ENCODE measurements around the gene FEM1B.

The FEM1B gene

DNA sequence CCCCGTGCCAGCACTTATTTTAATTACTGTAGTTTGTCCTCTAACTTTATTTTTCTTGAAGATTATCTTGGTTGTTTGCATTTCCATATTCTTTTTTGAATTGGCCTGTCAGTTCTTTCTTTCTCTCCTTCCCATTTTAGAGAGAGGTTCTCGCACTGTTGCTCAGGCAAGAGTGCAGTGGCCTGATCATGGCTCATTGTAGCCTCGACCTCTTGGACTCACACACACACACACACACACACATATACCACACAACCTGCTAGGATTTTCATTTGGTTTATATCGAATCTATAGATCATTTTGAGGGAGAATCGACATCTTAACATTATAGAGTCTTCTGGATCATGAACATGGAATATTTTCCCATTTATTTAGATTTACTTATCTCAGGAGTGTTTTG lies 8.7 kb downstream of the FEM1B start:
- DNase-seq = no peak

DNA sequence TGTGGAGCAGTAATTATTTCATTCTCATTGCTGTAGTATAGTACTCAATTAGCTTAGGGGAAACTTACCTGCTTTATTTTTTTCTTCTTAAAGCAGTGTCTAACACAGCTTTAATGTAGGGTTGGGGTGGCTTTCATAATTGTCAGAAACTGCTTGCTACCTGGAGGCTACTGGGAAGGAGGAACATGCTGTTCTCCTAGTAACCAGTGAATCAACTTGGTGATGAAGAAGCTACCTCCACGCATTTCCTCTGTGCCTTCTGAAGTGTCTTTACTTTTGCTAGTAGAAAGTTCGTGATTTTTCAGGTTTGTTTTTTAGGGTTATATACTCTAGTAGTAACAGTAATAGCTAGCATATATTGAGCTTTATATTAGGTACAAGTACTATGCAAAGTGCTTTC lies 11.5 kb downstream of the FEM1B start:
- no peak for DNase-seq

DNA sequence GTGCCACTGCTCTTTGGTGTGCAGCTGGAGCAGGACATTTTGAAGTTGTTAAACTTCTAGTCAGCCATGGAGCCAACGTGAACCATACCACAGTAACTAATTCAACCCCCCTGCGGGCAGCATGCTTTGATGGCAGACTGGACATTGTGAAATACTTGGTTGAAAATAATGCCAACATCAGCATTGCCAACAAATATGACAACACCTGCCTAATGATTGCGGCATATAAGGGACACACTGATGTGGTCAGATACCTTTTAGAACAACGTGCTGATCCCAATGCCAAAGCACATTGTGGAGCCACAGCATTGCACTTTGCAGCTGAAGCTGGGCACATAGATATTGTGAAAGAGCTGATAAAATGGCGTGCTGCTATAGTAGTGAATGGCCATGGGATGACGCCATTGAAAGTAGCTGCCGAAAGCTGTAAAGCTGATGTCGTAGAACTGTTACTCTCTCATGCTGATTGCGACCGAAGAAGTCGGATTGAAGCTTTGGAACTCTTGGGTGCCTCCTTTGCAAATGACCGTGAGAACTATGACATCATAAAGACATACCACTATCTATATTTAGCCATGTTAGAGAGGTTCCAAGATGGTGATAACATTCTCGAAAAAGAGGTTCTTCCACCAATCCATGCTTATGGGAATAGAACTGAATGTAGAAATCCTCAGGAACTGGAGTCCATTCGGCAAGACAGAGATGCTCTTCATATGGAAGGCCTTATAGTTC lies 12.2 kb downstream of the FEM1B start:
- DNase-seq = no peak

DNA sequence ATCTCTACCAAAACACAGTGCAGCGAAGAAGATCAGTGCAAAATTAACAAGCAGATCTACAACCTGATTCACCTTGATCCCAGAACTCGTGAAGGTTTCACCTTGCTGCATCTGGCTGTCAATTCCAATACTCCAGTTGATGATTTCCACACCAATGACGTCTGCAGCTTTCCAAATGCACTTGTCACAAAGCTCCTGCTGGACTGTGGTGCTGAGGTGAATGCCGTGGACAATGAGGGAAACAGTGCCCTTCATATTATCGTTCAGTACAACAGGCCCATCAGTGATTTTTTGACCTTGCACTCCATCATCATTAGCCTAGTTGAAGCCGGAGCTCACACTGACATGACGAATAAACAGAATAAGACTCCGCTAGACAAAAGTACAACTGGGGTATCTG lies 13.2 kb downstream of the FEM1B start:
- no peak for DNase-seq

DNA sequence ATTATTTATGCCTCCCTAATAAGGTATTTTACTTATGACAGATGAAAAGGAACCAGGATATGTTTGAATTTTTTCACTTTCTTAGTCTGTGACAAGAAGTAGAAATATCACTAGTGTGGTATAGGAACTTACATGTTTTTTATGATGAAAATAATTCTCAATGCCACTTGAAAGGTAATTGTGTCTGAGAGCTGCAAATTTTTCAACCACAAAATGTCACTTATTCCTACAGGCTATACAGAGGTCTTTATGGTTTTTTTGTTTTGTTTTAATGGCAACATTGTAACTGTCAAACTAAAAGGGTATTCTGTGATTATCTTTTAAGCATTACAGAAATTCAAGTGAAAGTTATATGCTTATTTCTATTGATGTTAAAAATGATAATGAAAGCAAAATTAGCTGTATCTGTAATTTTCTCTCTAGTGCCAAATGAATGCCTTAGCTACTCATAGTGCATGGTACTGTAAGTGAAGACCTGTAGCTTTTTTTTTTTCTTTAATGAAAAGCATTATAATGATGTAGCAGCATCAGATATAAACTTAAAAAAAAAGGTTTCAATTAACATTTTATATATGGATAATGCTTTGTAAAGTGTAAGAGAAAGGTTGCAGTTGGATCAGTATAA lies 14.7 kb downstream of the FEM1B start:
- no peak for DNase-seq

DNA sequence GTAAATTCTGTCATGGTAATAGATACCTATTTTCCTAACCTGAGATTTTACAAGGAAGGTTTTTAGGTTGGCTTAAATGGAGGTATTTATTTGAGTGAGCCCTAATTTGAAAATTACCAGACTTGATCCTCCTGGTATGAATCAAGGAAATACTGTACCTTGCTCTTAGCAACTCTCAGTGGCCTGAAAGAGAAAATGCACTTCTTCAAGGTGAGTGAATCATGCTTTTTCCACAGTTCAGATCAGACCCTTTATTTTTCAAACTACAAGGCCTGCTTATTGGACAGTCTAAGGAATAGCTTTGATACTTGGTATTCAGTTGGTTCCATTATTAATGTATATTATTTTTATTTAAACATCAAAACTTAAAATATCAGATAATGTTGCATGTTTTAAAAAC lies 15.4 kb downstream of the FEM1B start:
- DNase-seq = no peak

DNA sequence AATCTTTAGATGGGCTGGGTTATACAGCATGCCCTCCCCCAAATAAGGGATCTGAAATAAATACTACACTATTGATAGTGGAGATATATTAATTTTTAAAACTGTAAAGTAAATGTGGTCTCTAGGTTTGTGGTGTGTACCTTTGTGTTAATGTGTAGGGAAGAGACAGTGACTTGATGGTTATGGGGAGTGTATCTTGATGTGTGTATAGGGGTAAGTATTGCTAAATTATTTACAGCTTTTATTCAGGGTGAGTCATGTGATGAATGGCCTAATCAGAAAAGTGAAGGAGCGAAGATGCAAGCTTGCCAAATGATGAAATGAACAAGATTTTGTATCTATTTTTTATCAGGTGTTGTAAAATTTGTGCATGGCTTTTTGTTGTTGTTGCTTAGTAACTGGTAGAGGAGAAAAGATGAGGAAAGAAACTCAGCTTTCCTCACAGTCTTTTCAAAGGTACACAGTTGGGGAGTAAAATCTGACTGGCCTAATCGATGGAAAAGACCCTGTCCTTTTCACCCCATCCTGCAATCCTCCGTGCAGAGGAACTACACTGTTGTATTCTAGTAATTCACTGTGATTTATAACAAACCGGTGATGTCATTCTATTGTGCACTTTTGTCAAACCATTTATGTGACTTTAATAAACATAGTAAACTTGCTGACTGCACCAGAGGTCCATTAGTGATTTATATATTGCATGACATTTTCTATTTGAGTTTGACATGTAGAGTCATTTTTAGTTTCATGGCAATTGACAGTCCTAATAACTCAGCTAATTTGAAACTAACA lies 17.7 kb downstream of the FEM1B start:
- DNase-seq = no peak

DNA sequence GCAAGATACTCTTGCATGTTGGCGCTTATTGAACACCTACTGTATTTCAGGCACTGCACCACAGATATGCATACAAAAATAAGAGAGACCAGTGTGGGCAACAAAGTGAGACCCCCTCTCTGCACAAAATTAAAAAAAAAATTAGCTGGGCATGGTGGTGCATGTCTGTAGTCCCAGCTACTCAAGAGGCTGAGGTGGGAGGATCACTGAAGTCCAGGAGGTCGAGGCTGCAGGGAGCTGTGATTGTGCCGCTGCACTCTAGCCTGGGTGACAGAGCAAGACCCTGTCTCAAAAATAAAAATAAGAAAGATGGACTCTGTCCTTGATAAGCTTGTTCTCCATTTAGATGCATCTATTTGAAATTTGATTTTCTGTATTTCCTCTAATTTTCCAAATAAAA lies 20.8 kb downstream of the FEM1B start:
- DNase-seq = no peak

DNA sequence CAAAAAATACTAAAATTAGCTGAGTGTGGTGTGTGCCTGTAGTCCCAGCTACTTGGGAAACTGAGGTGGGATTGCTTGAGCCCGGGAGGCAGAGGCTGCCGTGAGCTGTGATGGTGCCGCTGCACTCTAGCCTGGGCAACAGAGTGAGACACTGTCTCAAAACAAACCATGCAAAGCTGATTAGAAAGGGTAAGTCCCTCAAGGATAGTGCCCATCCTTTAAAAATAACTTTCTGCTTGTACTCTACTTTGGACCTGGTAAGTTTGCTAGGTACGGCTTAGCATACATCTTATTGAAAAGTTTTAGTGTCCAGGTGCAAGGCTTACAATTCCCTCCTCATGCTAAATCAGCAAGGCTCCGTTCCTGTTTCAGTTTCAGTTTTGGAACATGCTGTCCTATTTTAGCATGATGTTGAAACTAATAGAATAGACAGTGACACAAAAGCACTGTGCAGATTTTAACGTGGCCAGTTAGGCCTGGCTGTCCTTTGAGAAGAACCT lies 21.4 kb downstream of the FEM1B start:
- no peak for DNase-seq

DNA sequence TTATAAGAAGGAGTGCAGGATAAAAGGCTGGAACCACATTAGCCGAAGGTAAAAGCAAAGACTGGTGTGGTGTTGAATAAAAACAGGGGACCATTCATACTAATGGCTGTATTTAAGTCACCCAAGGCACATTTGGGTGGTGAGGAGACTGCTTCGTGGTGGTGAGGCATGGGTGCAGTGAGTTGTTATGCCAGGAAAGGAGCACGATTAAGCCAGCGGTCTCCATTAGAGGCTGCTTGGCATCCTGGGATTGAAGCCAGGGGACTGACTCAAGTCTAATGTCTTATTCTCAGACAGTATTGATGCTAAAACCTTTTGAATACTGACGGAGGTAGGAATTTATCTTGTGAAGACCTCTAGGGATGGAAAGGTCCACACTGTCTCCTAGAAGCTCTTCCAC lies 21.9 kb downstream of the FEM1B start:
- no peak for DNase-seq

DNA sequence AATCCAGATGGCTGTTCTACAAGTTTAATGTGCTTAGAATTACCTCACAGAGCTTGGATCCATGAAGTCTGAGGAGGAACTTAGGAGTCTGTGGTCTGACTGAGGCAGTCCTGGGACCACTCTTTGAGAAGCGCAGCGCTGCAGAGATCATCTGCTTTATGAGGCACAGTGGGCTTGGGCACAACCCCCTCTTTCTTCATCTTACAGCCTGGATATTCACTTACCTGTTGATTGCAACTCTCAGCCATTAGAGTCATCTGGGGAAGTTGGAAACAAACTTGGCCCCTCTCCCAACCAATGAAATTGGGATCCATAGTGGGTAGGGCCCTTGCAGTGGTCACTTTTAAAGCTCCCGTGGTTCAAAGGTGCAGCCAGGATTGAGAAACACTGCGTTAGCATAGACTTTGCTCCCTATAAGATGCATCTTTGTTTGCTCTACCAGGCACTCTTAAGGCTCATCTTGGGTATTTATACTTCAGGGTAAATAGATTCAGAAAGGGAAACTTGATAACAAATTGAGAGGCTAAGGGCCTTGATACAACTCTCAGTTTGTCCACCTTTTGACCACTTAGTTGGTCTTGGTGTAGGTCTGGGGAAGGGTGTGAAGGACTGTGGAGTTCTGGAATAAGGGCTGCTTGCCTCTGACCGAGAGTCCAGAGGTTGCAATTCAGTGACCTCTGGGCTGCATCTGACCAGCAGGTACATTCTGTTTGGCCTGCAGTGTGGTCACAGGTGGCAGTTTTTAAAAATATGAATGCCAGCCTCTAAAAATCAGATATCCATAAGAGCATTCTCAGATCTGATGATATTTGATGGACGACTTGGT lies 22.8 kb downstream of the FEM1B start:
- no peak for DNase-seq

DNA sequence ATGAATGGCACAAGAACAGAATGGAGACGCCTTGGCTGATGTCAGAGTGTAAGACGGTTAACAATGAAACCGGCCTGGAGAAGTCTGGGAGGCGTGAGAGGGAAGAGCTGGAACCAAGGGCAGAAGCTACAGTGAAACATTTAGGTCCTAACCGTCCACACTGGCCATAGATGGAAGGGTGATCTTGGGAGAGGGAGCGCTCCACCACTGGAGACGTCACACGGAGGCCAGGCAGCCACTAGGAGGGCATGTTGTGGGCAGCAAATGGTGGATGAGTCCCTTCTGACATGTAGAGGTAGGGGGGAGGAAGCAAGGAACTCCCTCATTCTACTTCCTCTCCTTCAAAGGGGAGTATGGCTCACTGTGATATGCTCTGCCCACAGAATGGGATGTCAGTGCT lies 23.8 kb downstream of the FEM1B start:
- no peak for DNase-seq

DNA sequence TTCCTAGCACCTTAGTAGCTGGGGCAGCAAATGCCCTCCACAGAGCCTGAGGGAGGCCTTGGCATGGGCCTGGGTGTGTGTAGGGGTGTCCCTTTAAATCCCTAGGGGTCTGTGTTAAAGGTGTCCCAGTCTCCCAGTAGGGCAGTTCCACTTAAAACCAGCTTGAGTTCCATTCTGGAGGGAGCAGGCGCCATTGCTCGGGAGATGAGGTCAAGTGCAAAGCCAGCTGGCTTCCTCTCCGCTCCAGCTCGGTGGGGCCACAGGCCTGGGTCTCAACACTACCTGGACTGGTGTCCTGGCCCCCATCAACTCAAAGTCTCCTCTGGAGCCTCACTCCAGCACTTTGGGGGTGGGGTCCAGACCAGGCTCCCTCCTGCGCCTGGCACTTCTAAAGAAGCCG lies 25.2 kb downstream of the FEM1B start:
- no peak for DNase-seq

DNA sequence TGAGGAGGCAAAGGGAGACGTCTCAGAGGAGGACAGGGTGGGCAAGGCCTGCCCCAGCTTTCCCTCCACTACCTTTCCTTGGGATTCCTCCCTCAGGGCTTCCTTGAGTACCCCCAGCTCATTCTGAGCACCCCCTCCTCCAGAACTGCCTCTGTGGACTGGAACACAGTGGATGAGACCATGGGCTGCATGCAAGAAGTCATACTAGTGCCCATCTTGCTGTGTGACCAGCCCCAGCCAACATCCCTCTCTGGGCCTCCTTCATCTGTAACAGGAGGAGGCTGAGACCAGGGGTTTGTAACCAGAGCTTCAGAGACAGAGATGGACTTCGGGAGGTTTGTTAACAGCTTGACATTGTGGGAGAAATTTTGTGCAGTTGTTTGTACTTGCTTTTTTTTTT lies 25.6 kb downstream of the FEM1B start:
- no peak for DNase-seq

DNA sequence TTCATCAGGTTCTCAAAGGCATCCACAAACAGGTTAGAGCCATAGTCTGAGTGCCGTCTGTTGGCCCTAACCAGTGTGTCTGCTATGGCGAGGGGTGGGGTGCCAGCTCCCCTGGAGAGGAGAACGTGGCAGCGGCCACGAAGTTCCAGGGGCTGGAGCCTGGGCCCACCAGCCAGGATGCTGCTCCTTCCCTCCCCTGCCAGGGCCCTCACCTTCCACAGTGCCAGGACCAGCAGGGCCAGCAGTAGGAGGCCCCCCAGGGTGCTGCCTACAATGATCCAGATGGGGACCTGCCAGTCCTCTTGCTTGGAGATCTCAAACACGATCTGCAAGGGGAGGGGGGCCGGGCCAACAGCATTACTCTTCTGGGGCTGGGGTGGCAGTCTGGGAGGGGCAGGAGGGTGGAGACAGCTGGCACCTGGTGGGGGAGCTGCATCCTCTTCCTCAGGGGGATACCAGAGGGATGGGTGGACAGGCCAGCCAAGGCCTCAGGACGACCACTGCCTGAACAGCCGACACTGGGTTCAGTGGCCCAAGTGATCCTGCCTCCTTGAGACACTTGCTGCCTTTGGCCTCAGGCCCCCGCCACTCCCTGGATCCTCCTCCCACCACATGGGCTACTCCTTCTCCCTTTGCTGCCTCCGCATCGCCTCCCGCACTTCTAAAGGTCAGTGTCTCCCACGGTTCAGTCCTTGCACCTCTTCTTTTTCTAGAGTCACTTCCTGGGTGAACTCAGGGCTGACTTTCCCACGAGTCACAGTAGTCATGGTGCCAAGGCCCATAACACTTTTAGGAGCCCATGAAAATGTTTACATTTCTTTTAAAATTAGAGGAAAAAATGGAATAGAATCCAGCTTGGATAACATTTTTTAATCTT lies 26.3 kb downstream of the FEM1B start:
- DNase-seq = no peak

DNA sequence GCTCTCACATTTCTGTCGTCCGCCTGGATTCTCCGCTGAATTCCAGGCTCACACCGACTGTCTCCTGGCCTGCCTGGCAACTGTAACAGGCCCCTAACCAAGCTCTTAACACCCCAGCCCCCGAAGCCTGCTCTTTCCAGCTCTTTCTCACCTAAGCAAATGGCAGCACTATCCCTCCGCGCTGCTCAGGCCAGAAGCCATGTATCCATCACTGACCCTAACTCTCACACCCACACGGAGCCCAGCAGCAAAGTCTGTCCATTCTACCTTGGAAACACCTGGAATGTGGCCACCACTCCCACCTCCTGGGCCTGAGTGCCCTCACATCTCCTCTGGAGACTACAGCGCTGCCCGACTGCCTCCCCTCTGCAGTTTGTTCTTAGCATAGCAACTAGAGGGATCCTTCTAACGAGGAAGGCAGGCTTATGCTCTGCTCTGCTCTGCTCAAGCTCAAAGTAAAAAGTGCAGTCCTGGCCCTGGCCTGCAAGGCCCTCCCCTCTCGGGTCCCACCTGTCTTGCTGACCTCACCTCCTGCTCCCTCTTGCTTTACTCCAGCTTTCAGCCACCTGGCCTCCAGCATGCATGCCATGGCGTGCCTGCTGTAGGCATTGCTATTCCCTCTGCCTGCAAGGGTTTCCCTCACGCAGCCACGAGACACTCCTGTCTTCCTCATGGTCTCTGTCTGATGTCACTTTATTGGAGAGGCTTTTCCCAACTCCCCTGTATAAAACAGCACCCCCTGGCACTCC lies 27.2 kb downstream of the FEM1B start:
- DNase-seq = no peak

DNA sequence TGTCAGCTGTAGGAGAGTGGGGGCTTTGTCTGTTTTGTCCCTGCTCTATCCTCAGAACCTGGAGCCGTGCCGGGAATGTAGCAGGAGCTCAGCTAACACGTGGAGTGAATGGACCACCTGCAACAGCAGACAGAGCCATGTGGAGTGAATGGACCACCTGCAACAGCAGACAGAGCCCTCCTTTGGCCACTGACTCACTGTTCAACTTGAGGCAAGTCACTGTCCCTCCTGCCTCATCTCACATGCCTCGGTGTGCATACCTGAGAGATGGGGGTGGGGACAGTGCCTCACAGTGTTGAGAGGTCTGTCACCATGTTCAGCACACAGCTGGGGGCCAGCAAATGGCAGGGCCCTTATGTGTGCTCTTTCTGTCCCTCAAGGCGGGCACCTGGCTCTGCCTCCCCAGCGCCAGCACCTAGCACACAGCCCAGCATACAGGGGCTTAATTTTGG lies 27.9 kb downstream of the FEM1B start:
- DNase-seq = no peak

DNA sequence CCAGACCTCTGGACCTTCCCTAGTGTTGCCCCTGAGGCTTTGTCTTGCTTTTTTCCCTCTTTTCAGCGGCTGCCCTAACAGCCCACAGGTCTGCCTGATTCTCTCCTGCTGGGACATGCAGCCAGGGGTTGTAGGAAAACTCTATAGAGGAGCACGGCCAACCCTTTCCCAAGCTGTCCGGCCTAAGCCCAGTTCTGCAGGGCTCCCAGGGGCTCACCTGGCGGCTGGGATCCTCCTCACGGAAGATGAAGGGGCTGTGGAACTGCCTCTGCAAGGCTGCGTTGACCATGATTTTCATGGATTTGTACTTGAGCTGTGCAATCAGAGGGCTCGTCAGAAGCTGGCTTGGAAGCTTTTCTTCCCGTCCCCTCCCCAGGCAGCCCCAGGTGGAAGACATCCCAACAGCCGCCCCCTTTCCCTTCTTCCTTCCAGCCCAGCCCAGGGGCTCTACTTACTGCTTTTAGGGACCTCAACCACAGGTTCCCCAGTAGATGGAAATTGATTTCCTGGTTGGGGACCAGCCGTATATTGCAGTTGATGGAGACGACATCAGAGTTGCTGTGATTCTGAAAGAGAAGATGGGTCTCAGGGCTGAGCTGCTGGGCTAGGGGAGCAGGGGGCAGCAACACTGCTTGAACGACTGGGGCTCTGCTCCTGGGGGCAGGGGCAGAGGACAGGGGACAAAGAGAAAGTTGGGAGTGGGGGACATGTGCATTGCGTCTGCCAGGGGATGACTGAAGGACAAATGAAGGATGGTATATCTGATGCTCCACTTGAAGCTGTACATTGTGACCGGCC lies 29.8 kb downstream of the FEM1B start:
- no peak for DNase-seq

DNA sequence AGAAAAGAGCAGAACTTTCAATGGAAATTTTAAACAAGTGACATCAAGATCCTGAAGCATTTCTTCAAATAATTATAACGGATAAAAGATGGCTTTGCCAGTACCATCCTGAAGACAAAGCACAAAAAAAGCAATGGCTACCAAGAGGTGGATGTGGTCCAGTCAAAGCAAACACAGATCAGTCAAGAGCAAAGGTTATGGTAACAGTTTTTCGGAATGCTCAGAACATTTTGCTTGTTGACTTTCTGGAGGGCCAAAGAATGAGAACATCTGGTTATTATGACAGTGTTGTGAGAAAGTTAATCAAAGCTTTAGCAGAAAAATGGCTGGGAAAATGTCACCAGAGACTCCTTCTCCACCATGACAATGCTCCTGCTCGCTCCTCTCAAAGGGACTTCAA lies 31.5 kb downstream of the FEM1B start:
- DNase-seq = no peak

DNA sequence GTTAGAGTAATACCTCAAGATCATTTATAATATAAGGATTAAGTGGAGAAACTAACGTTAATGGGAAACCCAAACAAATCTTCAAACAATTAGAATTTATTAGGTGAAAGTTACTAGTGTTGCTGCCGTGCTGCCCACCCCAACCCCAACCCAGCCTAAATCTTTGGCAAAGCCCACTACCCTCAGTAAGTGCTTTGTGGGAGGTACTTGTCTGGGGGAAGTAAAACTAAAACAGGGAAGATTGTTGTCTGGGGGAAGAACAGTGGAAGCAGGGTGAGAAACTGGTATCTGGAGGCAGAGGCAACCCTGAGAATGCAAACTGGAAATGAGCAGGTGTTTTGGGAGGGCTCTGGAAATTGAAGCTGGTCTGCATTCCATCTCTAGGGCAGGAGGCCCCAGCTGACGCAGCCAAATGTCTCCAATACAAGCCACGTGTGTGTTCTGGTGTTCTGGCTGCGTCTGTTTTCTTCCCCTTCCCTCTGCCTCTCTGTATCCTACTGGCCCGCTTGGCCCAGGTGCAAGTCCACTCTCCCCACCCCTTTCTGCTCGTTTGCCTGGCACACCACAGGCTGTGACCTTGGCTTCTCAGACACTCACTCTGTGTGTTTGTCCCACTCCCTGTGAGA lies 32.7 kb downstream of the FEM1B start:
- DNase-seq = no peak

Data from fibroblast of skin of right quadriceps (primary cell).